ENCODE measurements around the gene NFAT5.
A peak's percentile ranks its signal among the peaks of the same experiment; 100 is the strongest.

NFAT5 gene

DNA sequence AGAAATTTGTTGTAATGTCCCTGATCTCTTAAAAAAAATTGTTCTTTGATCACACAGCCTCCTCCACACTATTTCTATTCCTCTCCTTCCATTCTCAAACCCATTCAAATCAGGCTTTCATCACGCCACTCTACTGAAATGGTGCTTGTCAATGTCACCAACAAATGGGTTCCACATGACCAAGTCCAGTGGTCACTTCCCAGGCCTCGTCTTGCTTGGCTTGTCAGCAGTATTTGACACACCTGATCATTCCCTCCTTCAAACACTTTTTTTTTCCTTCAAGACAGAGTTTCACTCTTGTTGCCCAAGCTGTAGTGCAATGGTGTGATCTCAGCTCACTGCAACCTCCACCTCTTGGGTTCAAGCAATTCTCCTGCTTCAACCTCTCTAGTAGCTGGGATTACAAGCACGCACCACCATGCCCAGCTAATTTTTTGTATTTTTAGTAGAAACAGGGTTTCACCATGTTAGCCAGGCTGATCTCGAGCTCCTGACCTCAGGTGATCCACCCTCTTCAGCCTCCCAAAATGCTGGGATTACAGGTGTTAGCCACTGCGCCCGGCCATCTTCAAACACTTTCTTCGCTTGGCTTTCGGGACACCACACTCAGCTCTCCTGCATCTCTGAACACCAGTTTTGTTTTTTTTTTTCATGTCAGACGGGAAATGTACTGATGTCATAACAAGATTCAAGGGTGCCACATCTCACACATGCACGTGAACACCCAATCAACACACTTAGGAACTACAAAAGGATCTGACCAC, 142.3 kb downstream of the NFAT5 start:
- no peak overlapping the region for H3K4me3 ChIP-seq (ENCODE audit: low read length)
- DNase-seq (ENCODE audit: low read depth), result no peak

DNA sequence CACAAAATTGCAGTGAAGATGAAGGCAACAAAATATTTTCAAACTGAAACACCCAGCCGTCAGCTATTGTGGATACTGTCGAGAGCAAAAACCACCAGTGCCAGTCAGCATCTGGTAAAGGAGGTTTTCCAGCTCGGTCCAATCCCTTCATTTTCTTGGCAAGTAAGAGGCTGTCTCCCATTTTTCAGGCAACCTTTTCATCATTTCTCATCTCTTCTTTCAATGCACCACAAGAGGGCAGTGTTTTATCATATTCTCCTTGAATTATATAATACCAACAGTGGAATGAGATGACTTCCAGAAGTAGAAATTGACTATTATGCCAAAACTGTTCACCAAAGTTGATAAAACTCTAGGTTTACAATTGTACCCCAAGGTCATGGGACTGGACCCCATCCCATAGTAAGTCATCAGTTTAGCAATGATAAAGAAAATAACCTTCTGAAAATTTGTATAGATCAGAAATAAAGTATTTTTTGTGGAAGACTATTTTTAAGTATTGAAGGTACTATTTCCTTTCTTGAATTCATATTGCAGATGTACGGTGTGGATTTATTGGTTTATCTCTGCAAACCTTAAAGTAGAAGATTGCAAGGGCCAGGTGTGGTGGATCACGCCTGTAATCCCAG, 143.8 kb downstream of the NFAT5 start:
- TF ChIP-seq, protein P1, sequence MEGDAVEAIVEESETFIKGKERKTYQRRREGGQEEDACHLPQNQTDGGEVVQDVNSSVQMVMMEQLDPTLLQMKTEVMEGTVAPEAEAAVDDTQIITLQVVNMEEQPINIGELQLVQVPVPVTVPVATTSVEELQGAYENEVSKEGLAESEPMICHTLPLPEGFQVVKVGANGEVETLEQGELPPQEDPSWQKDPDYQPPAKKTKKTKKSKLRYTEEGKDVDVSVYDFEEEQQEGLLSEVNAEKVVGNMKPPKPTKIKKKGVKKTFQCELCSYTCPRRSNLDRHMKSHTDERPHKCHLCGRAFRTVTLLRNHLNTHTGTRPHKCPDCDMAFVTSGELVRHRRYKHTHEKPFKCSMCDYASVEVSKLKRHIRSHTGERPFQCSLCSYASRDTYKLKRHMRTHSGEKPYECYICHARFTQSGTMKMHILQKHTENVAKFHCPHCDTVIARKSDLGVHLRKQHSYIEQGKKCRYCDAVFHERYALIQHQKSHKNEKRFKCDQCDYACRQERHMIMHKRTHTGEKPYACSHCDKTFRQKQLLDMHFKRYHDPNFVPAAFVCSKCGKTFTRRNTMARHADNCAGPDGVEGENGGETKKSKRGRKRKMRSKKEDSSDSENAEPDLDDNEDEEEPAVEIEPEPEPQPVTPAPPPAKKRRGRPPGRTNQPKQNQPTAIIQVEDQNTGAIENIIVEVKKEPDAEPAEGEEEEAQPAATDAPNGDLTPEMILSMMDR (IDR thresholded peaks at IDR 0.05; ENCODE audit: insufficient read depth, low read depth, low read length, missing control alignments), result peak; percentile 54
- H3K4me3 ChIP-seq (ENCODE audit: low read length), result no peak overlapping the region
- peak; percentile 70 for DNase-seq (ENCODE audit: low read depth)

More for the DNA sequence above, 142.3 kb downstream of the NFAT5 start:
- TF ChIP-seq, protein P1 (IDR thresholded peaks at IDR 0.05; ENCODE audit: insufficient read depth, low read depth, low read length, missing control alignments), result no peak

DNA sequence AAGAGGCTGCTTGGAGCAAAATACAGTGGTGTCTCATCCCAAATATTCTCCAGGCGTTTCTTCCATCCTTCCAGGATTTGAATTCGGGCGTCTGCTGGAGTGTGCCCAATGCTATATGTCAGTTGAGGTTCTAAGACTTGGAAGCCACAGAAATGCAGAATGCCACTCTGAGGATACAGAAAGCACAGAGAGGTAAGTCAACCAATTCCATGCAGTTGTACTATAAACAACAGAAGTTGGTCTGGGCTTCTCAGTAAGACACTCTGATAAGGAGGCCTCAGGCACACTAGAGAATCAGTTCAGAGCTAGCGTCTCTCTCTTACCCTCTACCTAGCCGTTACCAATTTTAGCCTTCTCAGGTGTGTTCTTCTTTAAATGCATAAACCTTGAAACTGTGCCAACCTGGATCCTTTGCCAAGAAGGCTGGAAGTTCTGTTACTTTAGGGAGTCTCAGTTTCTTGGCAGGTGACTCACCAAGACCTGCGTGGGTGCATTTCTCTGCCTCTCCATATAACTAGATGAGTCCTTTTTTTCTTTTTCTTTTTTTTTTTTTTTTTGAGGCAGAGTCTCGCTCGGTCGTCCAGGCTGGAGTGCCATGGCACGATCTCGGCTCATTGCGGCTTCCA, 145.5 kb downstream of the NFAT5 start:
- TF ChIP-seq, protein P1 (IDR thresholded peaks at IDR 0.05; ENCODE audit: insufficient read depth, low read depth, low read length, missing control alignments), result no peak
- peak; percentile 97 for DNase-seq (ENCODE audit: low read depth)
- no peak overlapping the region for H3K4me3 ChIP-seq (ENCODE audit: low read length)

DNA sequence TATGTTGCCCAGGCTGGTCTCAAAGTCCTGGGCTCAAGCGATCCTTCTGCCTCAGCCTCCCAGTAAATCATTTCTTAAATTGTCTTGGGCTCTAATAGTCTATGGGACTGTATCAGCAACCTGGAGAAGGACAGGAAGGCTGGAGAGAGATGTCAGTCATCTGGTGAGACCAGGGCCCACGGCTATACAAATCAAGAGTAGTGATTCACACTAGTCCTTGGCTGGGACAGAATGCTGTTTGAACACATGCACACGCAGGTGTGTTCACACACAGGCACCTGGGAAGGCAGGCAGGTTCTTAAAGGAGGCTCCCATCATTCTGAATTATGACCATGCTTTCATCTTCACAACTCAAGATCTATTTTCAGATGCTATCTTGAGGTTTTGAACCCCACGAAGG, 146.5 kb downstream of the NFAT5 start:
- peak; percentile 76 for DNase-seq (ENCODE audit: low read depth)
- TF ChIP-seq, protein P1 (IDR thresholded peaks at IDR 0.05; ENCODE audit: insufficient read depth, low read depth, low read length, missing control alignments), result no peak
- H3K4me3 ChIP-seq (ENCODE audit: low read length), result no peak overlapping the region

DNA sequence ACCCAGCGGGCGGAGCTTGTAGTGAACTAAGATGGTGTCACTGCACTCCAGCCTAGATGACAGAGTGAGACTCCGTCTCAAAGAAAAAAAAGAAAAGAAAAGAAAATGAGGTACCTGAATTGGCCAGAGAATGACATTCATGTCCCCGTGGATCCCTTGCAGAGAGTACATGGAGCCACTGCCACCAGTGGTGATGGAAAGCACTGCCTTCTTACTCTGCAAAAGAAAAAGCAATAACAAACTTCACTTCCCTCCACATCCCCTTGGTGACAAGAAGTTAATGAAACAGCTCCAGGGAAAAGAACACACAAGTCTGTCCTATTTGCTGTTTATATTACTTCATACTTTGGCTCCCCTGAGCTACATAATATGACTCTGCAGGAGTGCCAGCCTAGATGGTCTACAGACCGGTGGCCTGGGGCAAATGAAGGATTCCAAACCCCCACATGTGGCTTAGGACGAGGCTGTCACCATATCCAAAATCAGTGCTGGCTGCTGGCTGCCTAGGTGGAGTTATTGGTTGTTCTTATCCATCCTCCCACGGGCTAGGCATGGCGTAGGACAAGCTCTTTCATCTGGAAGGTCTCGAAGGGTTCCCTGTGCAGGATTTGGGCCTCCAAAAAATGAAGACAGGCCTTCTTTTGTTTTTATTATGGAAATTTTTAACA, 147.3 kb downstream of the NFAT5 start:
- no peak overlapping the region for H3K4me3 ChIP-seq (ENCODE audit: low read length)
- TF ChIP-seq, protein P1 (IDR thresholded peaks at IDR 0.05; ENCODE audit: insufficient read depth, low read depth, low read length, missing control alignments), result no peak
- DNase-seq (ENCODE audit: low read depth), result no peak

DNA sequence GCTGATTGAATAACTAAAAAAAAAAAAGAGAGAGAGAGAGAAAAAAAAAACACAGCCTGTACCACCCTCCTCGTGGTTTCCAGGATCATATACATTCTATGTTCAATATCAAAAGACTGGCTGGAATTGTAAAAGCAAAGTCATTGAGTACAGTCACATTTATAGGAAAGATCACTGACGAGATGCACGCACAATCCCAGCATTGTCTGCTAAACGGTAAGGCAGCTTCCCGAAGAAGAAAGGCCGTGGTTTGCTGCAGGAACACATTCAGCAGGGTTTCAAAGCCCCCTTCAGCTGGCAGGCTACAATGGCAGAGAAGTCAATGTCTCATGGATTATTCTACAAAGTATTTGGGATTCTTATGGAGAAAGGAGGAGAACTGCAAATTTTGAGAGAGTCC, 151.3 kb downstream of the NFAT5 start:
- H3K4me3 ChIP-seq (ENCODE audit: low read length), result no peak overlapping the region
- no peak for DNase-seq (ENCODE audit: low read depth)
- TF ChIP-seq, protein P1 (IDR thresholded peaks at IDR 0.05; ENCODE audit: insufficient read depth, low read depth, low read length, missing control alignments), result no peak

Measured in epithelial cell of esophagus (primary cell).